Fibroblast of lung (primary cell): Measurements from ENCODE around the gene C1GALT1. TPM values are rescaled to one million over a fixed set of nuclear protein-coding genes. Genes with fewer than 3 reads are reported as not detected.

Experiments
- DNase-seq, 2 donors: peaks; one replicate each; pipeline versions ENCODE4 v3.0.0 to v3.0.0-alpha.2; 2010; ENCODE audit warnings: low read depth in 2 of 2
- H2AFZ ChIP-seq: 2 replicates; pipeline ENCODE4 v1.5.1; 2012; ENCODE audit warnings: low read length, control low read depth, inconsistent platforms
- H3K27ac ChIP-seq: 2 replicates; pipeline ENCODE4 v1.5.1; 2011; ENCODE audit warnings: low read length, control low read depth; ENCODE audit not compliant: insufficient read depth
- H3K27me3 ChIP-seq: 2 replicates; pipeline ENCODE4 v1.5.1; 2011; ENCODE audit warnings: mild to moderate bottlenecking, low read length; ENCODE audit not compliant: control insufficient read depth, insufficient read depth
- H3K36me3 ChIP-seq: 2 replicates; pipeline ENCODE4 v1.5.1; 2011; ENCODE audit warnings: low read length; ENCODE audit not compliant: control insufficient read depth, insufficient read depth
- H3K4me1 ChIP-seq: 2 replicates; pipeline ENCODE4 v1.5.1; 2011; ENCODE audit warnings: low read length; ENCODE audit not compliant: control insufficient read depth, insufficient read depth; ENCODE audit errors: extremely low read depth
- H3K4me2 ChIP-seq: 2 replicates; pipeline ENCODE4 v1.5.1; 2011; ENCODE audit warnings: low read length, control low read depth; ENCODE audit not compliant: insufficient read depth; ENCODE audit errors: extremely low read depth
- H3K4me3 ChIP-seq, 4 experiments: fragments of 200-600 bp in 1 of 4; sonication (generic) in 1 of 4; replicated peaks in 1 of 4; 2 replicates each; pipeline ENCODE4 v1.5.1; 2011 to 2016; ENCODE audit warnings: low read length in 4 of 4, low read depth in 3 of 4, mild to moderate bottlenecking in 3 of 4, control low read depth in 2 of 4, inconsistent platforms in 1 of 4, mixed read lengths in 1 of 4; ENCODE audit not compliant: insufficient read depth in 1 of 4; ENCODE audit errors: control extremely low read depth in 1 of 4
- H3K79me2 ChIP-seq: 2 replicates; pipeline ENCODE4 v1.5.1; 2012; ENCODE audit warnings: mild to moderate bottlenecking, low read length, inconsistent platforms; ENCODE audit not compliant: control insufficient read depth, insufficient read depth
- H3K9ac ChIP-seq: 2 replicates; pipeline ENCODE4 v1.5.1; 2011; ENCODE audit warnings: mild to moderate bottlenecking, low read length, control low read depth; ENCODE audit not compliant: insufficient read depth
- H3K9me3 ChIP-seq: 2 replicates; pipeline ENCODE4 v1.5.1; 2012; ENCODE audit warnings: low read depth, low read length; ENCODE audit not compliant: control insufficient read depth, insufficient read depth
- H4K20me1 ChIP-seq: 2 replicates; pipeline ENCODE4 v1.5.1; 2011; ENCODE audit warnings: low read length; ENCODE audit not compliant: control insufficient read depth, insufficient read depth; ENCODE audit errors: extremely low read depth
- EZH2 ChIP-seq: IDR thresholded peaks from 2 replicates; pipeline ENCODE4 v1.5.1; 2012; ENCODE audit warnings: low read length, control low read depth, mild to moderate bottlenecking; ENCODE audit errors: missing control alignments
- polyA plus RNA-seq, 2 donors: library from polyadenylated mRNA; depleted of rRNA in 1 of 2; stranded (reverse) in 1 of 2; unstranded in 1 of 2; fragments of >200 nt; gene quantifications; 2 replicates each; pipeline ENCODE4 v1.2.1, GENCODE V29; 2011 to 2012; ENCODE audit warnings: missing spikeins in 1 of 2
- total RNA-seq: library from RNA; depleted of rRNA; stranded (reverse); fragments of >200 nt; gene quantifications from 2 replicates; pipeline ENCODE4 v1.2.1, GENCODE V29; 2014
- TF ChIP-seq, protein P1 (sequence below), 2 donors: IDR thresholded peaks in 1 of 2; conservative IDR thresholded peaks in 1 of 2; 1 replicate in 1 of 2; 2 replicates in 1 of 2; pipeline ENCODE4 v1.5.1; 2011 to 2012; ENCODE audit warnings: low read length in 2 of 2, control low read depth in 1 of 2, inconsistent platforms in 1 of 2, low read depth in 1 of 2, mild to moderate bottlenecking in 1 of 2

The C1GALT1 gene
- total and polyA plus RNA-seq, 2 donors (not counting 1 experiment from before 2014, with no cell fraction given) = 17.0 to 26.3 TPM

DNA sequence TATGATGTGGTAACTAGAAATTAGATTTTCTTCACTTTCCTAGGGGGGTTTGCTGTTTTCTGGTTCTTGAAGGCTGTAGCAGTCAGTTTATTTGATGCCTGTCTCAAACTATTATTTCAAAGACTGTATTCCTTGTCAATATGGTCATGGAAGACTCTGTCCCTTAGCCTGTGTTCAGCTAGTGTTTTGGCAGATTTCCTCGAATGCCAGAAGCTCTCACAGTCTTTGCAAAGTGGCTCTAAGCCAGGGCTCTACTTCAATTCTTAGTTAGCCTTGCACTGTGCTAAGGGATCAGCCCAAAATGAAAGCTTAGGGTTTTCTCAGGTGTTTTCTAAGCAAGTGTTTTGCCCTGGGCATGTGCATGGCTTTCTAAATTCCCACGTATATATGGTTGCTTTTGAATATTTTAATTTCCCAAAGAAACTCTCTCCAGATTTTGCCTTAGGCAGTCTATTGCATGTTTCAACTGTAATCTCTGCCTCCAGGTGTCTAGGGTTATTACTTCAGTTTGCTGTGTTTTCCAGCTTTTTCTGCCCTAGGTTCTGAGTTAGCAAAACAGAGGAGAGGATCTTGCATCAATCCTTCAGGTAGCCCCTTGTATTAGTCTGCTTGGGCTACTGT lies 7.2 kb upstream of the C1GALT1 start:
- no peaks in the 10 kb centered on the region for H3K79me2 ChIP-seq
- H2AFZ ChIP-seq = no peak overlapping the region

GRCh38 chr7:7176406-7177043 lies 5.8 kb upstream of the C1GALT1 start:
- Histone ChIP-seq H3K27me3 (no peaks in the 10 kb centered on the region), H3K27ac (peak overlapping the region; percentile 3), H3K4me1 (peaks cover 5% of the 10 kb centered on the region), H3K9me3 (no peaks in the 10 kb centered on the region), H2AFZ (no peak overlapping the region), H3K36me3 (no peaks in the 10 kb centered on the region), H3K79me2 (no peaks in the 10 kb centered on the region), H3K4me3 (no peak overlapping the region), H3K4me2 (peak overlapping the region; percentile 49), H3K9ac (no peak overlapping the region), H4K20me1 (no peaks in the 10 kb centered on the region)
- DNase-seq = peak; percentile 86 to 89
- TF ChIP-seq, protein P1, sequence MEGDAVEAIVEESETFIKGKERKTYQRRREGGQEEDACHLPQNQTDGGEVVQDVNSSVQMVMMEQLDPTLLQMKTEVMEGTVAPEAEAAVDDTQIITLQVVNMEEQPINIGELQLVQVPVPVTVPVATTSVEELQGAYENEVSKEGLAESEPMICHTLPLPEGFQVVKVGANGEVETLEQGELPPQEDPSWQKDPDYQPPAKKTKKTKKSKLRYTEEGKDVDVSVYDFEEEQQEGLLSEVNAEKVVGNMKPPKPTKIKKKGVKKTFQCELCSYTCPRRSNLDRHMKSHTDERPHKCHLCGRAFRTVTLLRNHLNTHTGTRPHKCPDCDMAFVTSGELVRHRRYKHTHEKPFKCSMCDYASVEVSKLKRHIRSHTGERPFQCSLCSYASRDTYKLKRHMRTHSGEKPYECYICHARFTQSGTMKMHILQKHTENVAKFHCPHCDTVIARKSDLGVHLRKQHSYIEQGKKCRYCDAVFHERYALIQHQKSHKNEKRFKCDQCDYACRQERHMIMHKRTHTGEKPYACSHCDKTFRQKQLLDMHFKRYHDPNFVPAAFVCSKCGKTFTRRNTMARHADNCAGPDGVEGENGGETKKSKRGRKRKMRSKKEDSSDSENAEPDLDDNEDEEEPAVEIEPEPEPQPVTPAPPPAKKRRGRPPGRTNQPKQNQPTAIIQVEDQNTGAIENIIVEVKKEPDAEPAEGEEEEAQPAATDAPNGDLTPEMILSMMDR (conservative IDR thresholded peaks at IDR 0.05 in 1 of 2, IDR thresholded peaks at IDR 0.05 in 1 of 2; ENCODE audit: low read depth in 1 of 2, low read length in 2 of 2) = no peak
- TF ChIP-seq EZH2 = no peak

More for the DNA sequence above, 7.2 kb upstream of the C1GALT1 start:
- H3K9ac ChIP-seq = no peak overlapping the region
- H3K27ac ChIP-seq = no peak overlapping the region
- no peak overlapping the region for H3K4me3 ChIP-seq
- DNase-seq = peak; percentile 22 to 41
- H3K36me3 ChIP-seq = no peaks in the 10 kb centered on the region
- no peaks in the 10 kb centered on the region for H3K9me3 ChIP-seq
- TF ChIP-seq EZH2 = no peak
- TF ChIP-seq, protein P1 (conservative IDR thresholded peaks at IDR 0.05 in 1 of 2, IDR thresholded peaks at IDR 0.05 in 1 of 2; ENCODE audit: low read depth in 1 of 2, low read length in 2 of 2) = no peak
- H4K20me1 ChIP-seq = no peaks in the 10 kb centered on the region
- no peaks in the 10 kb centered on the region for H3K27me3 ChIP-seq
- H3K4me2 ChIP-seq = no peak overlapping the region
- H3K4me1 ChIP-seq = peaks cover 2% of the 10 kb centered on the region

DNA sequence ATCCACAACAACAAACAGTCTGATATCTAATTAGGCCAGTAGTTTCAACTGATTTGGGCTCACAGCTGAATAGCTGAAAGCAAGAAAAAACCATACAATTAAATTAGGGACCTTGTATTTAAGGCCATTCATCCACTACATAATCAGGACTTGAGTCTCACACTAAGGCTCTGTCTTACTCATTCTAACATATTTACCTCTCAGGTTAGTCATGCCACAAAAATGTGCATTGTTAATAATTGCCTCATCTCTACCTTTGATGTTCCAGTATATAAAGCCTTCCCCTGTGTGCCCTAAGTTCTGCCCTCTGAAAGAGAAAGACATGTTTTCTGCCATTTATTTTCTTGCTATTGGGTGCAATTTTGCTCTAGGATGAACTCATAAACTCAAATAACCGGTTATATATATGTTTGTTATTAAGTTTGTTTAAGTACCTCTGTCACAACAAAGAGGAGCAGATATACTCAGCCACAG lies 5.3 kb upstream of the C1GALT1 start:
- peaks cover 7% of the 10 kb centered on the region for H3K4me1 ChIP-seq
- H3K9ac ChIP-seq = no peak overlapping the region
- no peaks in the 10 kb centered on the region for H3K27me3 ChIP-seq
- no peaks in the 10 kb centered on the region for H3K9me3 ChIP-seq
- no peaks in the 10 kb centered on the region for H4K20me1 ChIP-seq
- H3K79me2 ChIP-seq = no peaks in the 10 kb centered on the region
- no peak overlapping the region for H2AFZ ChIP-seq
- H3K36me3 ChIP-seq = no peaks in the 10 kb centered on the region
- H3K4me3 ChIP-seq = no peak overlapping the region
- DNase-seq = peak; percentile 62 to 92
- TF ChIP-seq EZH2 = no peak
- TF ChIP-seq, protein P1 (conservative IDR thresholded peaks at IDR 0.05 in 1 of 2, IDR thresholded peaks at IDR 0.05 in 1 of 2; ENCODE audit: low read depth in 1 of 2, low read length in 2 of 2) = no peak
- H3K4me2 ChIP-seq = peak overlapping the region; percentile 49
- H3K27ac ChIP-seq = peak overlapping the region; percentile 3
